AG09309 (cell line): ENCODE results near the gene LYRM4.
A peak's percentile ranks its signal among the peaks of the same experiment; 100 is the strongest.

Experiments
- DNase-seq: peaks from one replicate; pipeline ENCODE4 v3.0.0-alpha.2; 2010; ENCODE audit warnings: low read depth
- H3K4me3 ChIP-seq: 2 replicates; pipeline ENCODE4 v1.5.1; 2011; ENCODE audit warnings: mild to moderate bottlenecking, low read depth, low read length, moderate library complexity; ENCODE audit not compliant: control insufficient read depth
- TF ChIP-seq, protein P1 (sequence below): IDR thresholded peaks from 2 replicates; pipeline ENCODE4 v1.5.1; 2011; ENCODE audit warnings: mild to moderate bottlenecking, low read depth, low read length, inconsistent platforms; ENCODE audit not compliant: insufficient read depth, control insufficient read depth; ENCODE audit errors: missing control alignments

LYRM4 gene

DNA sequence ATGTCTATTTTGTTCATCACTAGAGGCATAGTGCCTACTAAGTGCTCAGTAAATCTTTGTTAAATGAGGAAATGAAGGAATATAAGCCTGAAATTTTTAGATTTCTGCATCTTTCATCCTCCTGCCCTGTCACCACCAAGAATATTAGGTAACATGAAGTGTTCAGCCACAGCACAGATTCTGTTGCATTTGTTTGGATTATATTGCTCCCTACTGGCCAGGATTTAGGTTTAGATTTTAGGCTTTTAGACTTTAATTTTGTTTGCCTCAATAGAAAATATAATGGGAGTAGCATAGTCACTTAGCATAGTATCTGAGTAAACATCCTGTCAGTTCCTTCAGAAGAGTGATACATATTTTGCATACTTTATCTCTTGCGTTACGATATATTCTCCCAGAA, 14.7 kb upstream of the LYRM4 start:
- H3K4me3 ChIP-seq = no peak overlapping the region
- TF ChIP-seq, protein P1, sequence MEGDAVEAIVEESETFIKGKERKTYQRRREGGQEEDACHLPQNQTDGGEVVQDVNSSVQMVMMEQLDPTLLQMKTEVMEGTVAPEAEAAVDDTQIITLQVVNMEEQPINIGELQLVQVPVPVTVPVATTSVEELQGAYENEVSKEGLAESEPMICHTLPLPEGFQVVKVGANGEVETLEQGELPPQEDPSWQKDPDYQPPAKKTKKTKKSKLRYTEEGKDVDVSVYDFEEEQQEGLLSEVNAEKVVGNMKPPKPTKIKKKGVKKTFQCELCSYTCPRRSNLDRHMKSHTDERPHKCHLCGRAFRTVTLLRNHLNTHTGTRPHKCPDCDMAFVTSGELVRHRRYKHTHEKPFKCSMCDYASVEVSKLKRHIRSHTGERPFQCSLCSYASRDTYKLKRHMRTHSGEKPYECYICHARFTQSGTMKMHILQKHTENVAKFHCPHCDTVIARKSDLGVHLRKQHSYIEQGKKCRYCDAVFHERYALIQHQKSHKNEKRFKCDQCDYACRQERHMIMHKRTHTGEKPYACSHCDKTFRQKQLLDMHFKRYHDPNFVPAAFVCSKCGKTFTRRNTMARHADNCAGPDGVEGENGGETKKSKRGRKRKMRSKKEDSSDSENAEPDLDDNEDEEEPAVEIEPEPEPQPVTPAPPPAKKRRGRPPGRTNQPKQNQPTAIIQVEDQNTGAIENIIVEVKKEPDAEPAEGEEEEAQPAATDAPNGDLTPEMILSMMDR = no peak
- DNase-seq = no peak

DNA sequence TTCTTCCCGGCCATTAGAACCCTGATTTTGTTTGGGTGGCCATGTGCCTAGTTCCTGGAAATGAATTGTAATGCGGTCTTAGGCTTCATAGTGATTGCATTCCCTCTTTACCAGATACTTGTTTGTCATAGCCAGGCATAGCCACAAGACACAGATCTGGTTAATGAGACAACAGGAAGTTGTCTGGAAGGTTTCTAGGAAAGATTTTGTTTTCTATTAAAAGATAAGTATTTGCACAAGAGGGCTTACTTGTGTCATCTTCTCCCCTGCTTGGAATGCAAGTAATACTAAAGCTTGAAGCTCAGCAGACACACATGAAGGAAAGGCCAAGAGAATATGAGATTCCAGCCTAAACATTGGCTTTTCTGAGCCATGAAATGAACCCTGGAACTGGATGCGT, 13.5 kb upstream of the LYRM4 start:
- TF ChIP-seq, protein P1 = no peak
- no peak for DNase-seq
- no peak overlapping the region for H3K4me3 ChIP-seq

GRCh38 chr6:5271926-5272325, 11.2 kb upstream of the LYRM4 start:
- no peak overlapping the region for H3K4me3 ChIP-seq
- DNase-seq = no peak
- TF ChIP-seq, protein P1 = no peak

DNA sequence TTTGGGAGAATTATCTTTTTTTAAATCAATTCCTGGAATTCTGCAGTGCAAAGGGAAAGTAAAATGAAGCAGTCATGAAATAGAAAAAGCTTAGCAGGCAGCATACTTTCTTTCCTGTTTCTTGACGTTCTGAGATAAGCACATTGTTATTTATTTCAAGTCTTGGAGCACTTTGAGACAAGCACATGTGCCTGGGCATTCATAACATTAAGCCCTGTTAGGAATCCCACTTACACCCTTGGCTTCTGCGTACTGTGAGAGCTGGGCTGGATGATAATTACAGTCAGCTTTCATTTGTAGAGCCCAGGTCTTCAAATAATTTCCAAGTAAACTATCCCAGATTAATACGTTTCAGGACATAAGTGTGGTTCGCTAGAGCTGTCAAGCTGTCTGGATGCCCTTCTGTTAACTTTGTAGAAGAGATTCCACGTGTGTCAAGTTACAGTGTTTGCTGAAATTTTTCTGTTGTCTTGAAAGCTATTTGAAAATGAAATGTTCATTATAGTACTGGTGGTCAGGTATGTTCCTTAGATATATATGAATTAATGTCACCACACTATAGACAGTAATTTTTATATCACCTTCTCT, 9.4 kb upstream of the LYRM4 start:
- TF ChIP-seq, protein P1 = no peak
- no peak overlapping the region for H3K4me3 ChIP-seq
- no peak for DNase-seq

GRCh38 chr6:5266423-5266822, 5.7 kb upstream of the LYRM4 start:
- DNase-seq = no peak
- no peak overlapping the region for H3K4me3 ChIP-seq
- TF ChIP-seq, protein P1 = no peak

DNA sequence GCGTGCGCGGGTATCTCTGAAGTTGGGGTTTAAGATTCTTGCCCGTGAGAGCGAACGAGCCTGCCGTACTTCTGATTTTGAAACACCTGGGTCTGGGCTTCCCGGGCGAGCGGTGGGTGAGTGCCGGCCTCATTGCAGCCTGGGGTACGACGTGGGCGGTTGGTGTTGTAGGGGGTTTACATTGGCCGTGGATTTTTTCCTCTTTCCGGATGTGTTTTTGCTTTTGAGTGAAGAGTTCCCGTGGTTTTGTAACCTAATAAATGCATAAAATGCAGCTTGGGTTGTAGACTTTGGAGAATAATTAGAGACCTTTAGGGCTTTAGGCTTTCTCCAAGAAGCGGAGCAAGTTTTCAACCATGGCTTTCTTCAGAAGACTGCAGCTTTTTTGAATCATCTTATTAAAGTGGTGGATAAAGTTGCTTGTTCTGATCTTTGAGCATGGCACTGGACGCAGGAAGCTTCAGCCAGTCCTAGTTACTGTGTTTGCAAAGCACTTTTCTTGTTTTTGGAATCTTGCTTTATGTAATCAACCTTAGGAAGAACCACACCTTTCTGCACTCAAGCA, 877 bp upstream of the LYRM4 start:
- DNase-seq = peak; percentile 1
- TF ChIP-seq, protein P1 = no peak
- H3K4me3 ChIP-seq = peak overlapping the region; percentile 83
